Measurements from ENCODE around the gene GPRC5C.

GRCh38 chr17:74413491-74413890 is 18.4 kb upstream of the GPRC5C start:
- TF ChIP-seq CTCF (IDR thresholded peaks at IDR 0.05; ENCODE audit: low read depth, low read length) (no peak), EZH2phosphoT487 (IDR thresholded peaks at IDR 0.05; ENCODE audit: low read depth) (no peak)

All from OCI-LY3 (cell line).